ENCODE results near the gene LDLRAD4. TPM values are rescaled to one million over a fixed set of nuclear protein-coding genes. Genes with fewer than 3 reads are reported as not detected.

Gene LDLRAD4
- total and polyA plus RNA-seq, 9 of the 15 experiments (the other 6 are each of a cell fraction or from before 2014, with no cell fraction given) = 0.01 TPM; not detected in 8

DNA sequence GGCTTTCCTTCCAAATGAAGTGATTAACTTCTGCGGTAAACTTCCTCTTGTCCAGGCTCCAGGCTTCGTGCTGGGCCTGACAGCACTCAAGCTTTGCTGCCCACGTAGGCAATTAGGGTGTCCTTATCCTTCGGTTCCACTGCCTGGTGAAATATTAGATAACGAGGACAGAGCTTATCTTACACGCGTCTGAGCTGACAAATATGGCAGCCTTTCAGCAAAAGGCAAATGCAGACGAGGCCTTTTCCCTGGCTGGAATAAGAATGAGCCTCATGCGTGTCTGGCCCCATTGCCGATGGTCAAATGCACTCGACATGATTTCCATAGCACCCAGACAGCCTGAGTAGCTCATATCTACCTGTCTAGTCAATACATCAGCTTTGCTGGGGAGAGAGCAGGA lies 366.3 kb downstream of the LDLRAD4 start (continued):
- TF ChIP-seq ELF1 (tag; IDR thresholded peaks at IDR 0.05) = no peak
- TF ChIP-seq, protein P1, sequence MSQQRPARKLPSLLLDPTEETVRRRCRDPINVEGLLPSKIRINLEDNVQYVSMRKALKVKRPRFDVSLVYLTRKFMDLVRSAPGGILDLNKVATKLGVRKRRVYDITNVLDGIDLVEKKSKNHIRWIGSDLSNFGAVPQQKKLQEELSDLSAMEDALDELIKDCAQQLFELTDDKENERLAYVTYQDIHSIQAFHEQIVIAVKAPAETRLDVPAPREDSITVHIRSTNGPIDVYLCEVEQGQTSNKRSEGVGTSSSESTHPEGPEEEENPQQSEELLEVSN (IDR thresholded peaks at IDR 0.05; ENCODE audit: borderline replicate concordance in 1 of 2, extremely low read depth in 1 of 2, insufficient read depth in 1 of 2, insufficient read length in 1 of 2, low read depth in 1 of 2, low read length in 1 of 2, poor library complexity in 1 of 2, severe bottlenecking in 1 of 2) = peak in 1 of 2 experiments; percentile 30
- no peak for TF ChIP-seq BRD9 (IDR thresholded peaks at IDR 0.05; ENCODE audit: low read depth, partially characterized antibody)
- no peak for TF ChIP-seq HEY1 (CRISPR knock-in tag; IDR thresholded peaks at IDR 0.05; ENCODE audit: borderline replicate concordance)
- TF ChIP-seq, protein P2, sequence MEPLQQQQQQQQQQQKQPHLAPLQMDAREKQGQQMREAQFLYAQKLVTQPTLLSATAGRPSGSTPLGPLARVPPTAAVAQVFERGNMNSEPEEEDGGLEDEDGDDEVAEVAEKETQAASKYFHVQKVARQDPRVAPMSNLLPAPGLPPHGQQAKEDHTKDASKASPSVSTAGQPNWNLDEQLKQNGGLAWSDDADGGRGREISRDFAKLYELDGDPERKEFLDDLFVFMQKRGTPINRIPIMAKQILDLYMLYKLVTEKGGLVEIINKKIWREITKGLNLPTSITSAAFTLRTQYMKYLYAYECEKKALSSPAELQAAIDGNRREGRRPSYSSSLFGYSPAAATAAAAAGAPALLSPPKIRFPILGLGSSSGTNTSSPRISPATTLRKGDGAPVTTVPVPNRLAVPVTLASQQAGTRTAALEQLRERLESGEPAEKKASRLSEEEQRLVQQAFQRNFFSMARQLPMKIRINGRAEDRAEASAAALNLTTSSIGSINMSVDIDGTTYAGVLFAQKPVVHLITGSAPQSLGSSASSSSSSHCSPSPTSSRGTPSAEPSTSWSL (CRISPR knock-in tag; IDR thresholded peaks at IDR 0.05; ENCODE audit: borderline replicate concordance) = no peak
- TF ChIP-seq ZNF217 (CRISPR knock-in tag; IDR thresholded peaks at IDR 0.05) = no peak
- TF ChIP-seq TRIM24 (IDR thresholded peaks at IDR 0.05) = no peak
- no peak for TF ChIP-seq SIX5 (IDR thresholded peaks at IDR 0.05; ENCODE audit: borderline replicate concordance in 1 of 2, insufficient read depth in 1 of 2, low read depth in 1 of 2, low read length in 2 of 2)
- no peak for TF ChIP-seq GATAD2A (IDR thresholded peaks at IDR 0.05)
- TF ChIP-seq RB1 (IDR thresholded peaks at IDR 0.05; ENCODE audit: low read depth) = no peak
- no peak for TF ChIP-seq ZNF778 (CRISPR knock-in tag; IDR thresholded peaks at IDR 0.05)
- no peak for TF ChIP-seq DPF2 (IDR thresholded peaks at IDR 0.05)
- TF ChIP-seq, protein P3, sequence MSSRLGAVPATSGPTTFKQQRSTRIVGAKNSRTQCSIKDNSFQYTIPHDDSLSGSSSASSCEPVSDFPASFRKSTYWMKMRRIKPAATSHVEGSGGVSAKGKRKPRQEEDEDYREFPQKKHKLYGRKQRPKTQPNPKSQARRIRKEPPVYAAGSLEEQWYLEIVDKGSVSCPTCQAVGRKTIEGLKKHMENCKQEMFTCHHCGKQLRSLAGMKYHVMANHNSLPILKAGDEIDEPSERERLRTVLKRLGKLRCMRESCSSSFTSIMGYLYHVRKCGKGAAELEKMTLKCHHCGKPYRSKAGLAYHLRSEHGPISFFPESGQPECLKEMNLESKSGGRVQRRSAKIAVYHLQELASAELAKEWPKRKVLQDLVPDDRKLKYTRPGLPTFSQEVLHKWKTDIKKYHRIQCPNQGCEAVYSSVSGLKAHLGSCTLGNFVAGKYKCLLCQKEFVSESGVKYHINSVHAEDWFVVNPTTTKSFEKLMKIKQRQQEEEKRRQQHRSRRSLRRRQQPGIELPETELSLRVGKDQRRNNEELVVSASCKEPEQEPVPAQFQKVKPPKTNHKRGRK (tag; IDR thresholded peaks at IDR 0.05) = no peak
- TF ChIP-seq, protein P4, sequence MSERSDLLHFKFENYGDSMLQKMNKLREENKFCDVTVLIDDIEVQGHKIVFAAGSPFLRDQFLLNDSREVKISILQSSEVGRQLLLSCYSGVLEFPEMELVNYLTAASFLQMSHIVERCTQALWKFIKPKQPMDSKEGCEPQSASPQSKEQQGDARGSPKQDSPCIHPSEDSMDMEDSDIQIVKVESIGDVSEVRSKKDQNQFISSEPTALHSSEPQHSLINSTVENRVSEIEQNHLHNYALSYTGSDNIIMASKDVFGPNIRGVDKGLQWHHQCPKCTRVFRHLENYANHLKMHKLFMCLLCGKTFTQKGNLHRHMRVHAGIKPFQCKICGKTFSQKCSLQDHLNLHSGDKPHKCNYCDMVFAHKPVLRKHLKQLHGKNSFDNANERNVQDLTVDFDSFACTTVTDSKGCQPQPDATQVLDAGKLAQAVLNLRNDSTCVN (CRISPR knock-in tag; IDR thresholded peaks at IDR 0.05) = no peak
- TF ChIP-seq TGIF2 (CRISPR knock-in tag; IDR thresholded peaks at IDR 0.05) = no peak
- TF ChIP-seq LCOR (CRISPR knock-in tag; IDR thresholded peaks at IDR 0.05) = no peak
- no peak for TF ChIP-seq MAZ (CRISPR knock-in tag; conservative IDR thresholded peaks at IDR 0.05 in 1 of 2, IDR thresholded peaks at IDR 0.05 in 1 of 2)
- TF ChIP-seq ZZZ3 (IDR thresholded peaks at IDR 0.05) = no peak
- TF ChIP-seq KLF6 (CRISPR knock-in tag; IDR thresholded peaks at IDR 0.05; ENCODE audit: borderline replicate concordance) = no peak
- no peak for TF ChIP-seq EWSR1 (IDR thresholded peaks at IDR 0.05; ENCODE audit: borderline replicate concordance, low read depth, partially characterized antibody)
- TF ChIP-seq MYC (IDR thresholded peaks at IDR 0.05; ENCODE audit: low read depth, low read length) = peak; percentile 63
- TF ChIP-seq MYC (CRISPR knock-in tag; IDR thresholded peaks at IDR 0.05; ENCODE audit: borderline replicate concordance, low read depth) = no peak

Data from K562 (cell line).